Measurements from ENCODE around the gene NDUFA1.
"Not testable (repeated sequence)": the region's sequence is repeated elsewhere in the genome, so short reads cannot be mapped to it uniquely, and the experiment has no call there.

GRCh38 chrX:119824221-119824620 is 47.4 kb upstream of the NDUFA1 start:
- TF ChIP-seq HDGF (IDR thresholded peaks at IDR 0.05; ENCODE audit: borderline replicate concordance); SUZ12 (IDR thresholded peaks at IDR 0.05); L3MBTL2 (conservative IDR thresholded peaks at IDR 0.05); ZNF384 (IDR thresholded peaks at IDR 0.05); LEF1 (IDR thresholded peaks at IDR 0.05; ENCODE audit: borderline replicate concordance); SP1 (IDR thresholded peaks at IDR 0.05); BHLHE40 (IDR thresholded peaks at IDR 0.05; ENCODE audit: borderline replicate concordance); FOXK2 (IDR thresholded peaks at IDR 0.05): not testable (repeated sequence)
